HG03103 (cell line): ENCODE measurements around the gene SHPK.

Experiments used
- ATAC-seq: cut with Tn5 transposase; IDR thresholded peaks from one replicate; pipeline ENCODE4 v1.9.1; 2021; ENCODE audit warnings: low read depth; ENCODE audit not compliant: unreplicated experiment

Gene SHPK

GRCh38 chr17:3660311-3660891, 24.4 kb upstream of the SHPK start:
- no peak for ATAC-seq

GRCh38 chr17:3659541-3660111, 23.6 kb upstream of the SHPK start:
- ATAC-seq, result no peak

DNA sequence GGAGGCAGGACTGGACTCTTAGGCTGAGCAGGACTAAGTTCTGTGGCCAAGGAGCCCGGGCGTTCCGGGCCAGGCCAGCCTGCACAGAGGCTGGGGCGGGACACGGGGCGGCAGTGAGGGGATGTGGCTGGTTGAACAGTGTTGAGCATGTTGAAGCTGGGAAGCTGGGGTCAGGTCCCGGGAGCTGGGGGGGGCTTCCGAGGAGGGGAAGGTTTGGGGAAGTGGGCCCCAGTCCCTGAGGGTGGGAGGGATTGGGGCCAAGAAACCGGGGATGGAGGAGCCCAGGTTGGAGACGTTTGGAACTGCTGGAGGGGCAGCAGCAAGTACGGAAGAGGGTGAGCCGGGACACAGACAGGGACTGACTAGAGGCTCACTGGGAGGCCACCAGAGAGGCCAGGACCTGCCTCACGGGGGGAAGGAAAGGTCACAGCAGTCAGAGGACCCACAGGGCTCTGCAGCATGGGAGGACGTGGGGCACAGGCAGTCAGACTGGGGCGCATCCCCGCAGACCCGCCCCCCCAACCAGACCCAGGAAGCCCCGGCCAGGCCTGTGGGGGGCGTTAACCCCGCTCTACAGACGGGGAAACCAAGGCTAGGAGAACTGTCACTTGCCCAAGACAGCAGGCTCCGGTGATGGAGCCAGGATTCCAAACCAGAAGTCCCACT, 22.9 kb upstream of the SHPK start:
- no peak for ATAC-seq

- ATAC-seq, result no peak
Observed at GRCh38 chr17:3657874-3658783, 22.1 kb upstream of the SHPK start.

GRCh38 chr17:3657588-3657869, 21.5 kb upstream of the SHPK start:
- ATAC-seq, result no peak

DNA sequence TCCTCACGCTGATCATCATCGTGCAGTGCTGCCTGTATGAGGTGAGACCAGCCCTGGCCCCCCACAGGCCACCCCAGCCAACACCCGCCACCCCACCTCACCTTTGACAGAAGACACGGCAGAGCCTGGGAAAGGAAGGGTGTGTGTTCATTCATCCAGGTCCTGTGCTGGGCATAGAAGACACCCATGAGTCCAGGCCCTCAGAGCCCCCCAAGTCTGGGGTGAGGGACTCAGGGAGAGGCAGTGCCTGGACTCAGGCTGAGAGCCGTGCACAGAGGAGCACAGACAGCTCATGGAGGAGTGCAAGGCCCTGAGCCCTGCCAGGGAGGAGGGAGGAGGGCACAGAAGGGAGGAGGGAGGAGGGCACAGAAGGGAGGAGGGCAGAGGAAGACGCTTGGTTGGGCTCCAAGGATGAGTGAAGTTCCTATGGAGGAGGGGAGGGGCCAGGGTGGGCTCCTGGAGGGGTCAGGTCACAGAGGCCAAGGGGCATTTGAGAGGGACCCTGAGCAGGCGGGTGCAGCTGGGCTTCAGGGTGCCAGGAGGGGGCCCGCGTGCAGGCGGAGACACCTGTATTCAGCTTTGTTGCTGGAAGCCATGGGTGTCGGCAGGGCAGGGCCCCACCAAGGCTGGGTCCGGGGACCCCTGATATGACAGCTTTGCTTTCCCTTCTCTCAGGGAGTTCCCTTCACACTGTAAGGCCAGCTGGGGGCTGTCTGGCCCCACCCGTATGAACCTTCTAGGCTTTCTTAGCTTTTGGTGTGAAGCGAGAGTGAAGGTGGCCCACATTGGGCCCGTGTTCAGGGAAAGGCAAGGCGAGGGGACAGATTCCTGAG, 20.9 kb upstream of the SHPK start:
- no peak for ATAC-seq

DNA sequence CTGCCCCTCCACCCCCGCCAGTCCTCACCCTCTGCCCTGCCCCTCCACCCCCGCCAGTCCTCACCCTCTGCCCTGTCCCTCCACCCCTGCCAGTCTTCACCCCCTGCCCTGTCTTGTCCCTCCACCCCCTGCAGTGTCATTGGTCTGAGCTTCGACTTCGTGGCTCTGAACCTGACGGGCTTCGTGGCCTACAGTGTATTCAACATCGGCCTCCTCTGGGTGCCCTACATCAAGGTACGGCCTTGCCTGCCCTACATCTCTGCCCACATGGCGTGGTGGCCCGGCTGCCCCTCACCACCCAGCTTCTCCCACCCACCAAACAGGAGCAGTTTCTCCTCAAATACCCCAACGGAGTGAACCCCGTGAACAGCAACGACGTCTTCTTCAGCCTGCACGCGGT, 20.3 kb upstream of the SHPK start:
- ATAC-seq, result no peak

GRCh38 chr17:3655766-3656165, 19.7 kb upstream of the SHPK start:
- ATAC-seq, result no peak

- ATAC-seq, result no peak
Observed at GRCh38 chr17:3647769-3648555, 11.9 kb upstream of the SHPK start.

- no peak for ATAC-seq
Observed at GRCh38 chr17:3647251-3647650, 11.2 kb upstream of the SHPK start.

- no peak for ATAC-seq
Observed at GRCh38 chr17:3645310-3645709, 9.3 kb upstream of the SHPK start.

DNA sequence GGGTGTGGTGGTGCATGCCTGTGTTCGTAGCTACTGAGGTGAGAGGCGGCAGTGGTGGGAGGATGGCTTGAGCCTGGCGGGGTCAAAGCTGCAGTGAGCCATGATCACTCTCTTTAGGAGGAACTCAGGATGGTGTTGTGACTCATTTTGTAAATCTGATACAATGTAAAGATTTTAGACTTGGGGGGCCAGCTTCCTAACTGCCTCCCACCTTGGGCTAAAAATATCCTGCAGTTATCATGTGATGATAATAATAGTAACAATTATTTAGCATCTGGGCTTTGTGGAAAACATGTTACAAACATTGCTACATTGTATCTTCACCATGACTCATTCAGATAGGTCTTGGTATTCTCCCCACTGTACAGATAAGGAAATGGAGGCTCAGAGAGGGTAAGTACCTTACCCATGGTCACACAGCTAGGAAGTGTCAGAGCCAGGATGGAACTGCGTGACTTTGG, 7.9 kb upstream of the SHPK start:
- no peak for ATAC-seq

- no peak for ATAC-seq
Observed at GRCh38 chr17:3641717-3642486, 5.9 kb upstream of the SHPK start.

- ATAC-seq, result no peak
Observed at GRCh38 chr17:3641014-3641413, 5.0 kb upstream of the SHPK start.

GRCh38 chr17:3639981-3640596, 4.0 kb upstream of the SHPK start:
- ATAC-seq, result no peak

GRCh38 chr17:3636908-3637373, 891 bp upstream of the SHPK start:
- peak; percentile 4 for ATAC-seq

GRCh38 chr17:3635474-3636153, 436 bp downstream of the SHPK start:
- peak; percentile 20 for ATAC-seq

- no peak for ATAC-seq
Observed at GRCh38 chr17:3632287-3632686, 3.8 kb downstream of the SHPK start.
